ENCODE data around the gene GYG1. TPM values are rescaled to one million over a fixed set of nuclear protein-coding genes. Genes with fewer than 3 reads are reported as not detected.

GYG1 gene
- total and polyA plus RNA-seq, 3 donors from 2014 or later = 128 to 303 (median 138) TPM

- Histone ChIP-seq H3K9me3 (no peaks in the 10 kb centered on the region), H3K4me1 (peaks cover 7% of the 10 kb centered on the region), H3K4me3 (no peak overlapping the region), H3K27me3 (no peaks in the 10 kb centered on the region), H3K27ac (peak overlapping the region; percentile 72), H3K36me3 (ENCODE audit: low read depth, missing control alignments) (no peaks in the 10 kb centered on the region)
- TF ChIP-seq CTCF (IDR thresholded peaks at IDR 0.05) (no peak), POLR2A (IDR thresholded peaks at IDR 0.05) (no peak)
- no peak for DNase-seq
- 78 to 88% methylated on average over 1 of the region's 1 CpG for WGBS, 2 donors
- intact Hi-C loops (cut with DNase I; ENCODE audit: low total_unique reads) = loop anchor here (10.0 kb wide), 2 partner anchors 324 to 524 kb away; partner anchors contain the start of gene TM4SF4
These were observed 40.5 kb upstream of the GYG1 start for GRCh38 chr3:148950806-148951205.

- intact Hi-C loops (cut with DNase I; ENCODE audit: low total_unique reads) = loop anchor here (10.0 kb wide), 2 partner anchors 323 to 523 kb away; partner anchors contain the start of gene TM4SF4
- DNase-seq = no peak
- WGBS, 2 donors = 64% methylated on average over 4 of the region's 4 CpGs
- no peak overlapping the region for H3K4me3 ChIP-seq
- no peaks in the 10 kb centered on the region for H3K36me3 ChIP-seq (ENCODE audit: low read depth, missing control alignments)
- peaks cover 7% of the 10 kb centered on the region for H3K4me1 ChIP-seq
- H3K27ac ChIP-seq = peak overlapping the region; percentile 72
- no peaks in the 10 kb centered on the region for H3K27me3 ChIP-seq
- TF ChIP-seq CTCF (IDR thresholded peaks at IDR 0.05) (no peak), POLR2A (IDR thresholded peaks at IDR 0.05) (no peak)
- no peaks in the 10 kb centered on the region for H3K9me3 ChIP-seq
These were observed 39.6 kb upstream of the GYG1 start for GRCh38 chr3:148951599-148952361.

- Histone ChIP-seq H3K4me3 (no peak overlapping the region), H3K9me3 (no peaks in the 10 kb centered on the region), H3K36me3 (ENCODE audit: low read depth, missing control alignments) (no peaks in the 10 kb centered on the region), H3K27me3 (no peaks in the 10 kb centered on the region), H3K27ac (no peak overlapping the region), H3K4me1 (peaks cover 8% of the 10 kb centered on the region)
- DNase-seq = no peak
- TF ChIP-seq POLR2A (IDR thresholded peaks at IDR 0.05) = no peak
- intact Hi-C loops (cut with DNase I; ENCODE audit: low total_unique reads) = loop anchor here (10.0 kb wide), 2 partner anchors 322 to 522 kb away; partner anchors contain the start of gene TM4SF4
These were observed 38.2 kb upstream of the GYG1 start for GRCh38 chr3:148953094-148953493.

- DNase-seq = no peak
- WGBS, 2 donors = 76 to 80% methylated on average over 4 of the region's 4 CpGs
- Histone ChIP-seq H3K27ac (peak overlapping the region in 1 of 2 donors; percentile 36), H3K4me3 (no peak overlapping the region), H3K36me3 (ENCODE audit: low read depth, missing control alignments) (no peaks in the 10 kb centered on the region), H3K9me3 (no peaks in the 10 kb centered on the region), H3K4me1 (peaks cover 17% of the 10 kb centered on the region), H3K27me3 (no peaks in the 10 kb centered on the region)
- intact Hi-C loops (cut with DNase I; ENCODE audit: low total_unique reads) = loop anchor here (10.0 kb wide), 2 partner anchors 320 to 520 kb away; partner anchors contain the start of gene TM4SF4
- TF ChIP-seq POLR2A (IDR thresholded peaks at IDR 0.05) (no peak), CTCF (IDR thresholded peaks at IDR 0.05) (no peak)
These were observed 36.4 kb upstream of the GYG1 start for GRCh38 chr3:148954981-148955380.

GRCh38 chr3:148955544-148956346 is 35.6 kb upstream of the GYG1 start:
- peak; percentile 79 for DNase-seq
- no peaks in the 10 kb centered on the region for H3K36me3 ChIP-seq (ENCODE audit: low read depth, missing control alignments)
- WGBS, 2 donors = 45 to 55% methylated on average over 12 of the region's 12 CpGs

More at GRCh38 chr3:148955544-148956346, 35.6 kb upstream of the GYG1 start:
- intact Hi-C loops (cut with DNase I; ENCODE audit: low total_unique reads) = loop anchor here (10.0 kb wide), 2 partner anchors 319 to 519 kb away; partner anchors contain the start of gene TM4SF4
- Histone ChIP-seq H3K27ac (peak overlapping the region; percentile 46 to 82), H3K27me3 (no peaks in the 10 kb centered on the region), H3K4me3 (no peak overlapping the region), H3K4me1 (peaks cover 15% of the 10 kb centered on the region), H3K9me3 (no peaks in the 10 kb centered on the region)
- TF ChIP-seq CTCF (IDR thresholded peaks at IDR 0.05) (peak; percentile 27 to 55 (median 44)), POLR2A (IDR thresholded peaks at IDR 0.05) (no peak)
